Transverse colon (tissue), 4 donors: ENCODE measurements around the gene MYH15. TPM values are rescaled to one million over a fixed set of nuclear protein-coding genes. Genes with fewer than 3 reads are reported as not detected.

Experiments used
- DNase-seq: peaks from one replicate; pipeline ENCODE4 v3.0.0-alpha.2; 2019
- H3K27ac ChIP-seq, 4 donors: fragments of 200-600 bp; sonication (generic); 2 replicates each; pipeline ENCODE4 v1.5.1; 2016 to 2018; ENCODE audit warnings: inconsistent platforms in 4 of 4
- H3K27me3 ChIP-seq: fragments of 200-600 bp; sonication (generic); 2 replicates; pipeline ENCODE4 v1.5.1; 2017; ENCODE audit warnings: inconsistent platforms
- H3K36me3 ChIP-seq, 4 donors: fragments of 200-600 bp; sonication (generic); 2 replicates each; pipeline ENCODE4 v1.5.1; 2017 to 2019; ENCODE audit warnings: inconsistent platforms in 4 of 4
- H3K4me1 ChIP-seq, 4 donors: fragments of 200-600 bp; sonication (generic); 2 replicates each; pipeline ENCODE4 v1.5.1; 2017 to 2020; ENCODE audit warnings: inconsistent platforms in 4 of 4
- H3K4me3 ChIP-seq, 4 donors: fragments of 200-600 bp; sonication (generic); 1 replicate in 1 of 4; 2 replicates in 3 of 4; pipeline versions ENCODE4 v1.5.1 to v1.6.1; 2017 to 2019; ENCODE audit warnings: inconsistent platforms in 4 of 4
- H3K9me3 ChIP-seq, 2 donors: fragments of 200-600 bp; sonication (generic); 2 replicates each; pipeline ENCODE4 v1.5.1; 2017 to 2019; ENCODE audit warnings: inconsistent platforms in 2 of 2
- CTCF ChIP-seq, 5 experiments: fragments of 200-600 bp in 3 of 5; fragments of 450-650 bp in 2 of 5; sonication (generic) in 3 of 5; IDR thresholded peaks; 1 replicate in 2 of 5; 2 replicates in 3 of 5; pipeline ENCODE4 v1.5.1; 2016 to 2017; ENCODE audit warnings: antibody characterized with exemption in 5 of 5, inconsistent platforms in 3 of 5, mild to moderate bottlenecking in 2 of 5, moderate library complexity in 1 of 5
- EP300 ChIP-seq: sonication (generic); formaldehyde crosslinking; IDR thresholded peaks from one replicate; pipeline ENCODE4 v1.6.1; 2017; ENCODE audit warnings: antibody characterized with exemption, low read depth
- POLR2A ChIP-seq: fragments of 450-650 bp; IDR thresholded peaks from one replicate; pipeline ENCODE4 v1.6.1; 2016; ENCODE audit warnings: antibody characterized with exemption, mild to moderate bottlenecking, moderate library complexity
- POLR2AphosphoS5 ChIP-seq, 3 donors: sonication (generic); formaldehyde crosslinking; IDR thresholded peaks; one replicate each; pipeline ENCODE4 v1.6.1; 2016; ENCODE audit warnings: antibody characterized with exemption in 3 of 3
- WGBS, 2 donors: methylation state at CpG; one replicate each; pipeline ENCODE4 v1.1.5; 2018; ENCODE audit warnings: low coverage in 1 of 2; 5-methylcytosine and 5-hydroxymethylcytosine counted together
- in situ Hi-C, 4 donors: fragments of 200-750 bp; cut with MboI; loops; one replicate each; pipeline versions ENCODE4 v1.15.0 to v1.15.1; 2017; ENCODE audit warnings: low sequenced_read_pairs in 3 of 4, low pct_ligation_motif_present in 1 of 4, low pct_unique_long_range_greater_than_20kb in 1 of 4
- intact Hi-C: fragments of 100-400 bp; cut with DNase I; formaldehyde crosslinking; loops from one replicate; pipeline ENCODE4 v1.15.1; 2023; ENCODE audit warnings: low total_unique reads
- total RNA-seq, 4 donors: library from RNA; depleted of rRNA; stranded (reverse); fragments of >200 nt; gene quantifications; one replicate each; pipeline ENCODE4 v1.1.0, GENCODE V29; 2016

The MYH15 gene
- total RNA-seq, 4 donors from 2014 or later, result 0.16 to 0.41 TPM; not detected in 2

DNA sequence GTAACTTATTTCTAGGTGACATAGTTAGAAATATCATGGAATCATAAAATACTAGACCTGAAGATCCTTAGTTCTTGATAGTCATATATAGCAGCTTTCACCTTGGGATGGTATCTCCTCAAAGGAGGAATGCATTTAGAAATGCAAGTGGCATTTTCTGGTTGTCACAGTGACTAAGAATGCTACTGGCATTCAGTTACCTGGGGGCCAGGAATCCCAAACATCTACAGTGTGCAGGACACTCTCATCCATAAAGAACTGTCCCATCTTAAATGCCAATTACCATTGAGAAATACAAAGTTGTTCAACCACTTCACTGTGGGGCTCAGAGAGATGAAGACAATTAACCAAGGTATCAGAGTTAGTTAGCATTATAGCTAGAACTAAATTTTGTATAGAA, 36.7 kb downstream of the MYH15 start:
- Histone ChIP-seq H3K36me3 (no peaks in the 10 kb centered on the region), H3K27ac (no peak overlapping the region), H3K9me3 (no peaks in the 10 kb centered on the region), H3K27me3 (no peaks in the 10 kb centered on the region), H3K4me3 (no peak overlapping the region), H3K4me1 (peaks cover 0 to 8% (median 4%) of the 10 kb centered on the region in 4 donors)
- intact Hi-C loops (no loop called here), in situ Hi-C loops (loop anchor here in 1 of 4 donors (10.0 kb wide), 1 partner anchor 319 kb away; no protein-coding TSS in a partner anchor)
- no peak for TF ChIP-seq CTCF (IDR thresholded peaks at IDR 0.05)
- no peak for TF ChIP-seq POLR2A
- no peak for TF ChIP-seq POLR2AphosphoS5 (IDR thresholded peaks at IDR 0.05)
- TF ChIP-seq EP300, result no peak
- DNase-seq, result no peak

GRCh38 chr3:108472001-108472591, 38.3 kb downstream of the MYH15 start:
- DNase-seq, result no peak
- intact Hi-C loops (no loop called here), in situ Hi-C loops (loop anchor here in 1 of 4 donors (10.0 kb wide), 1 partner anchor 317 kb away; no protein-coding TSS in a partner anchor)
- Histone ChIP-seq H3K27me3 (no peaks in the 10 kb centered on the region), H3K4me3 (no peak overlapping the region), H3K4me1 (peaks cover 0 to 1% (median under 1%) of the 10 kb centered on the region in 4 donors), H3K9me3 (no peaks in the 10 kb centered on the region), H3K27ac (no peak overlapping the region), H3K36me3 (no peaks in the 10 kb centered on the region)
- WGBS, 2 donors, result 70 to 72% methylated on average over 3 to 5 of the region's 5 CpGs
- no peak for TF ChIP-seq CTCF (IDR thresholded peaks at IDR 0.05)
- no peak for TF ChIP-seq POLR2AphosphoS5 (IDR thresholded peaks at IDR 0.05)
- TF ChIP-seq POLR2A, result no peak
- no peak for TF ChIP-seq EP300

GRCh38 chr3:108471426-108471825, 39.0 kb downstream of the MYH15 start:
- no peak for TF ChIP-seq POLR2A
- no peak for TF ChIP-seq CTCF (IDR thresholded peaks at IDR 0.05)
- no peak for TF ChIP-seq EP300
- no peak for TF ChIP-seq POLR2AphosphoS5 (IDR thresholded peaks at IDR 0.05)
- Histone ChIP-seq H3K9me3 (no peaks in the 10 kb centered on the region), H3K27me3 (no peaks in the 10 kb centered on the region), H3K4me1 (no peaks in the 10 kb centered on the region), H3K27ac (no peak overlapping the region), H3K4me3 (no peak overlapping the region), H3K36me3 (no peaks in the 10 kb centered on the region)
- in situ Hi-C loops (loop anchor here in 1 of 4 donors (10.0 kb wide), 1 partner anchor 317 kb away; no protein-coding TSS in a partner anchor), intact Hi-C loops (no loop called here)
- no peak for DNase-seq

- Histone ChIP-seq H3K27me3 (no peaks in the 10 kb centered on the region), H3K9me3 (no peaks in the 10 kb centered on the region), H3K4me3 (no peak overlapping the region), H3K36me3 (no peaks in the 10 kb centered on the region), H3K4me1 (no peaks in the 10 kb centered on the region), H3K27ac (no peak overlapping the region)
- no peak for DNase-seq
- in situ Hi-C loops (no loop called here), intact Hi-C loops (no loop called here)
- whole genome bisulfite sequencing, 2 donors, result 82 to 92% methylated on average over 1 to 5 of the region's 5 CpGs
- TF ChIP-seq POLR2A (no peak), EP300 (no peak), CTCF (IDR thresholded peaks at IDR 0.05) (no peak), POLR2AphosphoS5 (IDR thresholded peaks at IDR 0.05) (no peak)
Measured at GRCh38 chr3:108469126-108469525, 41.3 kb downstream of the MYH15 start.
